Stomach (tissue), 4 donors: ENCODE data around the gene KLC4.

Source experiments
- EP300 ChIP-seq: sonication (generic); formaldehyde crosslinking; IDR thresholded peaks from one replicate; pipeline ENCODE4 v1.6.1; 2017; ENCODE audit warnings: antibody characterized with exemption
- POLR2A ChIP-seq, 4 donors: fragments of 450-650 bp; IDR thresholded peaks; one replicate each; pipeline ENCODE4 v1.6.1; 2016; ENCODE audit warnings: antibody characterized with exemption in 4 of 4, control low read depth in 2 of 4, mild to moderate bottlenecking in 1 of 4, moderate library complexity in 1 of 4
- POLR2AphosphoS5 ChIP-seq, 3 donors: sonication (generic); formaldehyde crosslinking; IDR thresholded peaks; one replicate each; pipeline ENCODE4 v1.6.1; 2016; ENCODE audit warnings: antibody characterized with exemption in 3 of 3
- TF ChIP-seq, protein P1 (sequence below), 7 experiments: fragments of 450-650 bp in 4 of 7; fragments of 200-600 bp in 3 of 7; sonication (generic) in 3 of 7; IDR thresholded peaks; one replicate each; pipeline ENCODE4 v1.5.1; 2016 to 2019; ENCODE audit warnings: antibody characterized with exemption in 7 of 7, control low read depth in 2 of 7, mild to moderate bottlenecking in 1 of 7

DNA sequence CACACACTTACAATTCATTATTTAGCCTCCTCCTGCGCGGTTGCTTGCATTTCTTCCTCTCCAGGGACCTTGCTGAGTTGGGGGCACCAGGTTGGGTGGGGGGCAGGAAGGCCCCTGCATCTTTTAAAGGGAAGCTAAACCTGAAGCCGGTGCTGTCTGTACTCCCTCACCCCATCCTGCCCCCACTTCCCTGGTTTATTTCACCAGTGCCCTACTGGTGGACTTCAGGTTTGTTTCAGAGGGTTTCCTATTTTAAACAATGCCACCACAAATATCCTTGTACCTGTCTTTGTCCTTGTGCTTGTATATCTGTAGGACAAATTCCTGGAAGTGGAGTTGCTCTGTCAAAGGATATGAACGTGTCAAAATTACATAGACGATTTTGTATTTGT, 37.7 kb downstream of the KLC4 start:
- TF ChIP-seq, protein P1, sequence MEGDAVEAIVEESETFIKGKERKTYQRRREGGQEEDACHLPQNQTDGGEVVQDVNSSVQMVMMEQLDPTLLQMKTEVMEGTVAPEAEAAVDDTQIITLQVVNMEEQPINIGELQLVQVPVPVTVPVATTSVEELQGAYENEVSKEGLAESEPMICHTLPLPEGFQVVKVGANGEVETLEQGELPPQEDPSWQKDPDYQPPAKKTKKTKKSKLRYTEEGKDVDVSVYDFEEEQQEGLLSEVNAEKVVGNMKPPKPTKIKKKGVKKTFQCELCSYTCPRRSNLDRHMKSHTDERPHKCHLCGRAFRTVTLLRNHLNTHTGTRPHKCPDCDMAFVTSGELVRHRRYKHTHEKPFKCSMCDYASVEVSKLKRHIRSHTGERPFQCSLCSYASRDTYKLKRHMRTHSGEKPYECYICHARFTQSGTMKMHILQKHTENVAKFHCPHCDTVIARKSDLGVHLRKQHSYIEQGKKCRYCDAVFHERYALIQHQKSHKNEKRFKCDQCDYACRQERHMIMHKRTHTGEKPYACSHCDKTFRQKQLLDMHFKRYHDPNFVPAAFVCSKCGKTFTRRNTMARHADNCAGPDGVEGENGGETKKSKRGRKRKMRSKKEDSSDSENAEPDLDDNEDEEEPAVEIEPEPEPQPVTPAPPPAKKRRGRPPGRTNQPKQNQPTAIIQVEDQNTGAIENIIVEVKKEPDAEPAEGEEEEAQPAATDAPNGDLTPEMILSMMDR (IDR thresholded peaks at IDR 0.05), result no peak
- no peak for TF ChIP-seq POLR2A (IDR thresholded peaks at IDR 0.05)
- no peak for TF ChIP-seq POLR2AphosphoS5 (IDR thresholded peaks at IDR 0.05)
- TF ChIP-seq EP300, result no peak
